ENCODE measurements around the gene CTNNA1.

CTNNA1 gene

GRCh38 chr5:138867011-138867410 lies 113.8 kb downstream of the CTNNA1 start:
- Histone ChIP-seq H3K27me3 (ENCODE audit: control insufficient read depth in 5 of 5, insufficient read depth in 4 of 5, low read length in 5 of 5) (no peaks in the 10 kb centered on the region), H3K4me3 (ENCODE audit: low read depth in 1 of 5, low read length in 5 of 5) (no peak overlapping the region), H3K9me3 (ENCODE audit: control insufficient read depth in 5 of 5, low read length in 5 of 5) (peaks cover 0 to 15% (median 7%) of the 10 kb centered on the region in 5 donors), H3K36me3 (ENCODE audit: control insufficient read depth in 5 of 5, insufficient read depth in 5 of 5, low read length in 5 of 5) (peaks cover 0 to 12% (median 2%) of the 10 kb centered on the region in 5 donors), H3K9ac (ENCODE audit: low read length in 5 of 5) (no peak overlapping the region), H3K4me1 (ENCODE audit: control insufficient read depth in 5 of 5, insufficient read depth in 5 of 5, low read length in 5 of 5) (peaks cover 0 to 23% (median 13%) of the 10 kb centered on the region in 5 donors), H3K27ac (ENCODE audit: low read depth, low read length) (no peak overlapping the region)

GRCh38 chr5:138869038-138869437 lies 115.8 kb downstream of the CTNNA1 start:
- H3K4me3 ChIP-seq (ENCODE audit: low read depth in 1 of 5, low read length in 5 of 5): no peak overlapping the region
- no peak overlapping the region for H3K27ac ChIP-seq (ENCODE audit: low read depth, low read length)
- peaks cover 0 to 3% (median 0%) of the 10 kb centered on the region in 5 donors for H3K36me3 ChIP-seq (ENCODE audit: control insufficient read depth in 5 of 5, insufficient read depth in 5 of 5, low read length in 5 of 5)
- H3K27me3 ChIP-seq (ENCODE audit: control insufficient read depth in 5 of 5, insufficient read depth in 4 of 5, low read length in 5 of 5): no peaks in the 10 kb centered on the region
- peaks cover 0 to 2% (median 0%) of the 10 kb centered on the region in 5 donors for H3K9me3 ChIP-seq (ENCODE audit: control insufficient read depth in 5 of 5, low read length in 5 of 5)
- H3K9ac ChIP-seq (ENCODE audit: low read length in 5 of 5): no peak overlapping the region
- peaks cover 0 to 29% (median 13%) of the 10 kb centered on the region in 5 donors for H3K4me1 ChIP-seq (ENCODE audit: control insufficient read depth in 5 of 5, insufficient read depth in 5 of 5, low read length in 5 of 5)

GRCh38 chr5:138869763-138870500 lies 116.7 kb downstream of the CTNNA1 start:
- Histone ChIP-seq H3K9ac (ENCODE audit: low read length in 5 of 5) (peak overlapping the region in 2 of 5 donors; percentile 1 to 42), H3K27me3 (ENCODE audit: control insufficient read depth in 5 of 5, insufficient read depth in 4 of 5, low read length in 5 of 5) (no peaks in the 10 kb centered on the region), H3K27ac (ENCODE audit: low read depth, low read length) (no peak overlapping the region), H3K9me3 (ENCODE audit: control insufficient read depth in 5 of 5, low read length in 5 of 5) (no peaks in the 10 kb centered on the region), H3K4me1 (ENCODE audit: control insufficient read depth in 5 of 5, insufficient read depth in 5 of 5, low read length in 5 of 5) (peaks cover 0 to 38% (median 20%) of the 10 kb centered on the region in 5 donors), H3K36me3 (ENCODE audit: control insufficient read depth in 5 of 5, insufficient read depth in 5 of 5, low read length in 5 of 5) (peaks cover 0 to 3% (median 0%) of the 10 kb centered on the region in 5 donors), H3K4me3 (ENCODE audit: low read depth in 1 of 5, low read length in 5 of 5) (no peak overlapping the region)

- H3K4me1 ChIP-seq (ENCODE audit: control insufficient read depth in 5 of 5, insufficient read depth in 5 of 5, low read length in 5 of 5): peaks cover 0 to 45% (median 27%) of the 10 kb centered on the region in 5 donors
- H3K36me3 ChIP-seq (ENCODE audit: control insufficient read depth in 5 of 5, insufficient read depth in 5 of 5, low read length in 5 of 5): peaks cover 0 to 3% (median 0%) of the 10 kb centered on the region in 5 donors
- no peak overlapping the region for H3K4me3 ChIP-seq (ENCODE audit: low read depth in 1 of 5, low read length in 5 of 5)
Measured at GRCh38 chr5:138870611-138871010, 117.4 kb downstream of the CTNNA1 start.

GRCh38 chr5:138872841-138873465 lies 119.7 kb downstream of the CTNNA1 start:
- Histone ChIP-seq H3K9ac (ENCODE audit: low read length in 5 of 5) (no peak overlapping the region), H3K36me3 (ENCODE audit: control insufficient read depth in 5 of 5, insufficient read depth in 5 of 5, low read length in 5 of 5) (peaks cover 0 to 3% (median 0%) of the 10 kb centered on the region in 5 donors), H3K4me1 (ENCODE audit: control insufficient read depth in 5 of 5, insufficient read depth in 5 of 5, low read length in 5 of 5) (peaks cover 0 to 34% (median 14%) of the 10 kb centered on the region in 5 donors)

More at GRCh38 chr5:138870611-138871010, 117.4 kb downstream of the CTNNA1 start:
- no peak overlapping the region for H3K27ac ChIP-seq (ENCODE audit: low read depth, low read length)
- H3K9ac ChIP-seq (ENCODE audit: low read length in 5 of 5): peak overlapping the region in 1 of 5 donors; percentile 1
- no peaks in the 10 kb centered on the region for H3K9me3 ChIP-seq (ENCODE audit: control insufficient read depth in 5 of 5, low read length in 5 of 5)
- no peaks in the 10 kb centered on the region for H3K27me3 ChIP-seq (ENCODE audit: control insufficient read depth in 5 of 5, insufficient read depth in 4 of 5, low read length in 5 of 5)

GRCh38 chr5:138873466-138874221 lies 120.4 kb downstream of the CTNNA1 start:
- H3K27ac ChIP-seq (ENCODE audit: low read depth, low read length): no peak overlapping the region
- H3K36me3 ChIP-seq (ENCODE audit: control insufficient read depth in 5 of 5, insufficient read depth in 5 of 5, low read length in 5 of 5): no peaks in the 10 kb centered on the region
- H3K4me3 ChIP-seq (ENCODE audit: low read depth in 1 of 5, low read length in 5 of 5): peak overlapping the region in 1 of 5 donors; percentile 46
- H3K4me1 ChIP-seq (ENCODE audit: control insufficient read depth in 5 of 5, insufficient read depth in 5 of 5, low read length in 5 of 5): peaks cover 0 to 34% (median 14%) of the 10 kb centered on the region in 5 donors
- H3K27me3 ChIP-seq (ENCODE audit: control insufficient read depth in 5 of 5, insufficient read depth in 4 of 5, low read length in 5 of 5): no peaks in the 10 kb centered on the region
- peak overlapping the region in 1 of 5 donors; percentile 28 for H3K9ac ChIP-seq (ENCODE audit: low read length in 5 of 5)
- no peaks in the 10 kb centered on the region for H3K9me3 ChIP-seq (ENCODE audit: control insufficient read depth in 5 of 5, low read length in 5 of 5)

More at GRCh38 chr5:138872841-138873465, 119.7 kb downstream of the CTNNA1 start:
- Histone ChIP-seq H3K9me3 (ENCODE audit: control insufficient read depth in 5 of 5, low read length in 5 of 5) (no peaks in the 10 kb centered on the region), H3K27me3 (ENCODE audit: control insufficient read depth in 5 of 5, insufficient read depth in 4 of 5, low read length in 5 of 5) (no peaks in the 10 kb centered on the region), H3K27ac (ENCODE audit: low read depth, low read length) (no peak overlapping the region), H3K4me3 (ENCODE audit: low read depth in 1 of 5, low read length in 5 of 5) (peak overlapping the region in 1 of 5 donors; percentile 46)

GRCh38 chr5:138874241-138874640 lies 121.0 kb downstream of the CTNNA1 start:
- peaks cover 0 to 36% (median 14%) of the 10 kb centered on the region in 5 donors for H3K4me1 ChIP-seq (ENCODE audit: control insufficient read depth in 5 of 5, insufficient read depth in 5 of 5, low read length in 5 of 5)
- no peaks in the 10 kb centered on the region for H3K9me3 ChIP-seq (ENCODE audit: control insufficient read depth in 5 of 5, low read length in 5 of 5)
- H3K36me3 ChIP-seq (ENCODE audit: control insufficient read depth in 5 of 5, insufficient read depth in 5 of 5, low read length in 5 of 5): no peaks in the 10 kb centered on the region
- no peak overlapping the region for H3K27ac ChIP-seq (ENCODE audit: low read depth, low read length)
- no peak overlapping the region for H3K9ac ChIP-seq (ENCODE audit: low read length in 5 of 5)
- H3K27me3 ChIP-seq (ENCODE audit: control insufficient read depth in 5 of 5, insufficient read depth in 4 of 5, low read length in 5 of 5): no peaks in the 10 kb centered on the region
- peak overlapping the region in 3 of 5 donors; percentile 38 to 56 (median 46) for H3K4me3 ChIP-seq (ENCODE audit: low read depth in 1 of 5, low read length in 5 of 5)

GRCh38 chr5:138874771-138875551 lies 121.7 kb downstream of the CTNNA1 start, which contains the start of gene LRRTM2:
Gene LRRTM2 (minus strand): TSS chr5:138875335. CDS start chr5:138874911, 424 bp downstream.
- Histone ChIP-seq H3K4me3 (ENCODE audit: low read depth in 1 of 5, low read length in 5 of 5) (peak within 1 kb of the TSS; percentile 12 to 56 (median 46)), H3K27ac (ENCODE audit: low read depth, low read length) (no peak within 1 kb of the TSS)

GRCh38 chr5:138875552-138875875 lies 122.3 kb downstream of the CTNNA1 start:
- no peaks in the 10 kb centered on the region for H3K27me3 ChIP-seq (ENCODE audit: control insufficient read depth in 5 of 5, insufficient read depth in 4 of 5, low read length in 5 of 5)
- no peak overlapping the region for H3K27ac ChIP-seq (ENCODE audit: low read depth, low read length)
- no peaks in the 10 kb centered on the region for H3K9me3 ChIP-seq (ENCODE audit: control insufficient read depth in 5 of 5, low read length in 5 of 5)
- H3K36me3 ChIP-seq (ENCODE audit: control insufficient read depth in 5 of 5, insufficient read depth in 5 of 5, low read length in 5 of 5): no peaks in the 10 kb centered on the region
- H3K4me1 ChIP-seq (ENCODE audit: control insufficient read depth in 5 of 5, insufficient read depth in 5 of 5, low read length in 5 of 5): peaks cover 0 to 36% (median 14%) of the 10 kb centered on the region in 5 donors
- no peak overlapping the region for H3K9ac ChIP-seq (ENCODE audit: low read length in 5 of 5)
- H3K4me3 ChIP-seq (ENCODE audit: low read depth in 1 of 5, low read length in 5 of 5): peak overlapping the region in 2 of 5 donors; percentile 46 to 50

More at GRCh38 chr5:138874771-138875551, 121.7 kb downstream of the CTNNA1 start, which contains the start of gene LRRTM2:
- Histone ChIP-seq H3K4me1 (ENCODE audit: control insufficient read depth in 5 of 5, insufficient read depth in 5 of 5, low read length in 5 of 5) (peaks cover 0 to 36% (median 14%) of the 10 kb centered on the region in 5 donors), H3K9ac (ENCODE audit: low read length in 5 of 5) (peak within 1 kb of the TSS in 1 of 5 donors; percentile 14), H3K36me3 (ENCODE audit: control insufficient read depth in 5 of 5, insufficient read depth in 5 of 5, low read length in 5 of 5) (no peaks in the 10 kb centered on the region), H3K9me3 (ENCODE audit: control insufficient read depth in 5 of 5, low read length in 5 of 5) (no peaks in the 10 kb centered on the region), H3K27me3 (ENCODE audit: control insufficient read depth in 5 of 5, insufficient read depth in 4 of 5, low read length in 5 of 5) (no peaks in the 10 kb centered on the region)
